Measurements from ENCODE around the gene GUCY1A2. TPM values are rescaled to one million over a fixed set of nuclear protein-coding genes. Genes with fewer than 3 reads are reported as not detected.
"Not testable (repeated sequence)": the region's sequence is repeated elsewhere in the genome, so short reads cannot be mapped to it uniquely, and the experiment has no call there.

Gene GUCY1A2
- total RNA-seq, 4 donors from 2014 or later, result 0.19 to 2.1 (median 0.86) TPM

DNA sequence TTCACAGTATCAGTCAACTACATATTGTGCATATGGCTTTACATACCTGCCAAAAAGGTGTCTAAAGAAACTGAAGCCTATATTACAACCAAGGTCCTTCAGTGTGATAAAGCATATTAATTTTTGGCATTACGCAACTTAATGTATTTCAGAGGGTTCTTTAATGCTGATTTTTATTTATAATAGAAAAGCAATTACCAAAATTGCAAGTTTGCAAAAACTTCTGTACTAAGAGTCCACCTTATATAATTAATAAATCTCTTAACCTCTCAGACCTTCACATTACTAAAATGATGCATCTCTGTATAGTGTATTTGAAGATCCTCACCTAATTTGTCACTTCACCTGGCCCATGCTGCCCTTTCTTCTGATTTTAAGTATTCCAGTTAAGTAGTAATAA lies 128.6 kb downstream of the GUCY1A2 start:
- H3K27ac ChIP-seq, result no peak overlapping the region
- no peak for DNase-seq
- H3K4me3 ChIP-seq, result no peak overlapping the region
- intact Hi-C loops (cut with DNase I), result no loop called here
- H3K4me1 ChIP-seq, result no peaks in the 10 kb centered on the region
- no peak for TF ChIP-seq POLR2A (IDR thresholded peaks at IDR 0.05)
- TF ChIP-seq, protein P1, sequence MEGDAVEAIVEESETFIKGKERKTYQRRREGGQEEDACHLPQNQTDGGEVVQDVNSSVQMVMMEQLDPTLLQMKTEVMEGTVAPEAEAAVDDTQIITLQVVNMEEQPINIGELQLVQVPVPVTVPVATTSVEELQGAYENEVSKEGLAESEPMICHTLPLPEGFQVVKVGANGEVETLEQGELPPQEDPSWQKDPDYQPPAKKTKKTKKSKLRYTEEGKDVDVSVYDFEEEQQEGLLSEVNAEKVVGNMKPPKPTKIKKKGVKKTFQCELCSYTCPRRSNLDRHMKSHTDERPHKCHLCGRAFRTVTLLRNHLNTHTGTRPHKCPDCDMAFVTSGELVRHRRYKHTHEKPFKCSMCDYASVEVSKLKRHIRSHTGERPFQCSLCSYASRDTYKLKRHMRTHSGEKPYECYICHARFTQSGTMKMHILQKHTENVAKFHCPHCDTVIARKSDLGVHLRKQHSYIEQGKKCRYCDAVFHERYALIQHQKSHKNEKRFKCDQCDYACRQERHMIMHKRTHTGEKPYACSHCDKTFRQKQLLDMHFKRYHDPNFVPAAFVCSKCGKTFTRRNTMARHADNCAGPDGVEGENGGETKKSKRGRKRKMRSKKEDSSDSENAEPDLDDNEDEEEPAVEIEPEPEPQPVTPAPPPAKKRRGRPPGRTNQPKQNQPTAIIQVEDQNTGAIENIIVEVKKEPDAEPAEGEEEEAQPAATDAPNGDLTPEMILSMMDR (IDR thresholded peaks at IDR 0.05), result no peak
- 88 to 95% methylated on average over 1 of the region's 1 CpG for WGBS, 2 donors
- H3K27me3 ChIP-seq, result no peaks in the 10 kb centered on the region
- no peaks in the 10 kb centered on the region for H3K9me3 ChIP-seq
- no peaks in the 10 kb centered on the region for H3K36me3 ChIP-seq

DNA sequence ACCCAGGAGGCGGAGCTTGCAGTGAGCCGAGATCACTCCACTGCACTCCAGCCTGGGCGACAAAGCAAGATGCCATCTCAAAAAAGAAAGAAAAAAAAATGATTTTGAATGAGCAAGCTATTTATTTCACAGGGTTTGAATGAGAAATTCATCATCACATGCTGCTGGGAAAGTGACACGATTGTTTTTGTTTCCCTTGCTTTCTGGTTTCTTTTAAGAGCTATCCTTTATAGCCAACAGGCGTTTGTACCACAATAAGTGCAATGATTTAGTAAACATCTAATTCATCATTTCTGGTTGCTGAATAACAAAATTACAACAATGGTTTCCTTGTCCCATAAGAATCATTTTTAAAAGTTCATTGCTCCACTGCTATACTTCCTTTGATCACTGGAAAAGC lies 129.9 kb downstream of the GUCY1A2 start:
- TF ChIP-seq, protein P1 (IDR thresholded peaks at IDR 0.05), result no peak
- TF ChIP-seq POLR2A (IDR thresholded peaks at IDR 0.05), result no peak
- H3K27me3 ChIP-seq, result no peaks in the 10 kb centered on the region
- H3K4me3 ChIP-seq, result no peak overlapping the region
- intact Hi-C loops (cut with DNase I), result no loop called here
- WGBS, 2 donors, result 70 to 74% methylated on average over 5 of the region's 5 CpGs
- no peaks in the 10 kb centered on the region for H3K9me3 ChIP-seq
- H3K27ac ChIP-seq, result no peak overlapping the region
- no peaks in the 10 kb centered on the region for H3K4me1 ChIP-seq
- no peak for DNase-seq
- no peaks in the 10 kb centered on the region for H3K36me3 ChIP-seq

DNA sequence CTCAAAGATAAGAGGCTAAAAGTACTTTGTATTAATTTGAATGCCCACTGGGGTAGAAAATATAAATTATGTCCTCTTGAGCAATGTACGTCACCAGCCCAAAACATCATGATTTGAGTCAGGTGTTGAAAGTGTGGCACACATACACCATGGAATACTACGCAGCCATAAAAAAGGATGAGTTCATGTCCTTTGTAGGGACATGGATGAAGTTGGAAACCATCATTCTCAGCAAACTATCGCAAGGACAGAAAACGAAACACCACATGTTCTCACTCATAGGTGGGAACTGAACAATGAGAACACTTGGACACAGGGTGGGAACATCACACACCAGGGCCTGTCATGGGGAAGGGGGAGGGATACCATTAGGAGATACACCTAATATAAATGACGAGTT lies 134.6 kb downstream of the GUCY1A2 start:
- intact Hi-C loops (cut with DNase I); H3K36me3 ChIP-seq; H3K27me3 ChIP-seq; H3K4me3 ChIP-seq; H3K27ac ChIP-seq; H3K9me3 ChIP-seq; H3K4me1 ChIP-seq; DNase-seq: not testable (repeated sequence)
- 67 to 90% methylated on average over 5 of the region's 5 CpGs for WGBS, 2 donors

DNA sequence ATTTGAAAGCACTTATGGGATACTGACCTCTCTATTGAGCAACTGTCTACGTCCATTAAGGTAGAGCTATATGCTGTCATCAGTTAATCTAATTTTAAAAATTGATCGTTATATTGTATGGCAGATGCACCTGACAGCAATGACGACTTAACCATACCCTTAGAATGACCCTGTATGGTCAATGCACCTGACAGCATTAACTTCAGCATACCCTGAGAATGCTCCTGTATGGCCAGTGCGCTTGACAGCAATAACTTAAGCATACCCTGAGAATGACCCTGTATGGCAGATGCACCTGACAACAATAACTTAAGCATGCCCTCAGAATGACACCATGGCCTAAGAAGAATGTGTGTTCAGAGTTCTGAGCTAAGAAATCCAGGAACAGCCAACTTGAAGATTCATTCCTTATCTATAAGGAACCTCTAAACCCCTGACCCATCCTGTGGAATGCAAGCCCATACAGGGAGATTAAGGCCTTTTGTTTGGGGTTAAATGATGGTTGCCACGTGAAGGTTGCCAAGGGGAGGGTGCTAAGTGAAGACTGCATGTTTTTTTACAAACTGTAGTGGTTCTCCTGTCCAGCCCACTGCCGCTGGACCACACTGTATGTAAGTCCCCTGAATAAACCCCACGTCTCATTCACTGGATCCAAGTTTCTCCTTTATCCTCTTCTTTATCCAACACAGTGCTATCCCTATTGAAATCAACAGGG lies 138.3 kb downstream of the GUCY1A2 start:
- no peak overlapping the region for H3K27ac ChIP-seq
- no peaks in the 10 kb centered on the region for H3K27me3 ChIP-seq
- WGBS, 2 donors, result 65 to 71% methylated on average over 7 of the region's 7 CpGs
- H3K4me3 ChIP-seq, result no peak overlapping the region
- intact Hi-C loops (cut with DNase I), result no loop called here
- H3K9me3 ChIP-seq, result no peaks in the 10 kb centered on the region
- H3K4me1 ChIP-seq, result no peaks in the 10 kb centered on the region
- TF ChIP-seq POLR2A (IDR thresholded peaks at IDR 0.05), result no peak
- TF ChIP-seq, protein P1 (IDR thresholded peaks at IDR 0.05), result no peak
- no peak for DNase-seq
- H3K36me3 ChIP-seq, result no peaks in the 10 kb centered on the region

DNA sequence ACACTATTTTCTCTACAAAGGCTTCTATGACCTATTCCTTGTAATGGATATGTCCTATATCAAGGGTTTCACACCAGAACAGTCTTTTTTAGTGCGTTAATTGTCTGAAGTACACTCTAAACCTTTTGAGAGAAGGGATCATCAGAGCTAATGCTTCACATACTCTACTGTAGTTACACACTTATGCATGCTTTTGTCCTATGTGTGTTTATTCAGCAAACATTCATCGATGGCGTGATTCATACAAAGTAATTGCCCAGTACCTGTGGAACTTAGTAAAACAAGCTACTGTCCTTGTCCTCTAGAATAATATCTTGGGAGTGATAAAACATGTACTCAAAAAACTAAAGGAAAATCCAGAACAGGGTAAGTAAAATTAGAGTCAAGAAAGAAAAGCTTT lies 139.2 kb downstream of the GUCY1A2 start:
- Histone ChIP-seq H3K4me3 (no peak overlapping the region), H3K9me3 (no peaks in the 10 kb centered on the region), H3K4me1 (no peaks in the 10 kb centered on the region), H3K27ac (no peak overlapping the region), H3K27me3 (no peaks in the 10 kb centered on the region), H3K36me3 (no peaks in the 10 kb centered on the region)
- no peak for DNase-seq
- intact Hi-C loops (cut with DNase I), result no loop called here
- WGBS, 2 donors, result 84 to 86% methylated on average over 3 of the region's 3 CpGs
- TF ChIP-seq, protein P1 (IDR thresholded peaks at IDR 0.05), result no peak
- TF ChIP-seq POLR2A (IDR thresholded peaks at IDR 0.05), result no peak

DNA sequence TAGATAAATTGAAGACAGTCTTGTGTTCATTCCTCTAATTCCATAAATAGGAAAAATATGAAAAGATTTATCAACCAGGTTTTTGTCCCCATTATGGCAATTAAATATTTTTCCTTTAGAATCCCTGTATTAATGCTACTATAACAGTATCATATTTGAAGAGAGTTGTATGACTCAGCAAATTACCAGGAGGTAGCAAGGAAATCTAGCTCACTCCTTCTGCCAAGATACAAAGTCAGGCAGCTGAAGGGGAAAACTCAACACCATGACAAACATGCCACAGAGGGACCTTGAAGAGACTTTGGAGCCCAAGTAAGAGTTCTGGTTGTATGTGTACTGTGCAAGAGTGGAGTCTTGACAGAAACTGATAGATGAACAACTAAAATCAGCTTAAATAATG lies 143.3 kb downstream of the GUCY1A2 start:
- Histone ChIP-seq H3K27me3 (no peaks in the 10 kb centered on the region), H3K36me3 (no peaks in the 10 kb centered on the region), H3K9me3 (no peaks in the 10 kb centered on the region), H3K4me1 (no peaks in the 10 kb centered on the region), H3K4me3 (no peak overlapping the region), H3K27ac (no peak overlapping the region)
- intact Hi-C loops (cut with DNase I), result no loop called here
- DNase-seq, result no peak
- TF ChIP-seq, protein P1 (IDR thresholded peaks at IDR 0.05), result no peak
- TF ChIP-seq POLR2A (IDR thresholded peaks at IDR 0.05), result no peak
